ENCODE results near the gene DENND2C.

DNA sequence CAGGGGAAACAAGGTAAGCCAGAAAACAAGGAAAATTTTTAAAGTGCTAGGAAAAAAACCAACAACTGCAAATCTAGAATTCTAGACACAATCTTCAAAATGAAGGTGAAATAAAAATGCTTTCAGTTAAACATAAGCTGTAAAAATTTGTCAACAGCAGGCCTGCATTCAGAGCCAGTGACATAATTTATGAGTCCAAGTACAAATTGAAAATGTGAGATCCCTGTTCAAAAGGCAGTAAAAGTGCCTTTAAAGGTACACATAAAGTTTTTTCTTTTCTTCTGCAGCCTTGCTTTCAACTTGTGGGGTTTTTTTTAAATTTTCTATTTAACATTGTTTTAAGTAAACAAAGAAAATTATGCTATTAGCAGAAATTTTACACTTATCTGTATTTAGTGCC, 37.4 kb downstream of the DENND2C start:
- TF ChIP-seq, protein P1, sequence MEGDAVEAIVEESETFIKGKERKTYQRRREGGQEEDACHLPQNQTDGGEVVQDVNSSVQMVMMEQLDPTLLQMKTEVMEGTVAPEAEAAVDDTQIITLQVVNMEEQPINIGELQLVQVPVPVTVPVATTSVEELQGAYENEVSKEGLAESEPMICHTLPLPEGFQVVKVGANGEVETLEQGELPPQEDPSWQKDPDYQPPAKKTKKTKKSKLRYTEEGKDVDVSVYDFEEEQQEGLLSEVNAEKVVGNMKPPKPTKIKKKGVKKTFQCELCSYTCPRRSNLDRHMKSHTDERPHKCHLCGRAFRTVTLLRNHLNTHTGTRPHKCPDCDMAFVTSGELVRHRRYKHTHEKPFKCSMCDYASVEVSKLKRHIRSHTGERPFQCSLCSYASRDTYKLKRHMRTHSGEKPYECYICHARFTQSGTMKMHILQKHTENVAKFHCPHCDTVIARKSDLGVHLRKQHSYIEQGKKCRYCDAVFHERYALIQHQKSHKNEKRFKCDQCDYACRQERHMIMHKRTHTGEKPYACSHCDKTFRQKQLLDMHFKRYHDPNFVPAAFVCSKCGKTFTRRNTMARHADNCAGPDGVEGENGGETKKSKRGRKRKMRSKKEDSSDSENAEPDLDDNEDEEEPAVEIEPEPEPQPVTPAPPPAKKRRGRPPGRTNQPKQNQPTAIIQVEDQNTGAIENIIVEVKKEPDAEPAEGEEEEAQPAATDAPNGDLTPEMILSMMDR (IDR thresholded peaks at IDR 0.05; ENCODE audit: low read length): no peak
- TF ChIP-seq EZH2 (IDR thresholded peaks at IDR 0.05; ENCODE audit: borderline replicate concordance, low read length): no peak

Measured in OCI-LY1 (cell line).